Osteoblast (primary cell): Measurements from ENCODE around the gene TRIM4. TPM values are rescaled to one million over a fixed set of nuclear protein-coding genes. Genes with fewer than 3 reads are reported as not detected.

ENCODE experiments used
- DNase-seq: peaks from one replicate; pipeline ENCODE4 v3.0.0; 2011; ENCODE audit warnings: low spot score, mixed read lengths; ENCODE audit not compliant: insufficient read length; ENCODE audit errors: missing footprints
- H2AFZ ChIP-seq: 2 replicates; pipeline ENCODE4 v1.6.0; 2011; ENCODE audit warnings: mild to moderate bottlenecking, low read length
- H3K27ac ChIP-seq: 2 replicates; pipeline ENCODE4 v1.5.1; 2011; ENCODE audit warnings: mild to moderate bottlenecking, low read depth, low read length, moderate library complexity
- H3K27me3 ChIP-seq: 2 replicates; pipeline ENCODE4 v1.6.0; 2012; ENCODE audit warnings: mild to moderate bottlenecking, control low read depth, inconsistent platforms, low read length, moderate library complexity; ENCODE audit not compliant: insufficient read depth
- H3K36me3 ChIP-seq: 2 replicates; pipeline ENCODE4 v1.5.1; 2011; ENCODE audit warnings: mild to moderate bottlenecking, low read length, control low read depth, moderate library complexity; ENCODE audit not compliant: insufficient read depth
- H3K4me1 ChIP-seq: 2 replicates; pipeline ENCODE4 v1.5.1; 2011; ENCODE audit warnings: mild to moderate bottlenecking, low read length, control low read depth, moderate library complexity; ENCODE audit not compliant: insufficient read depth
- H3K4me2 ChIP-seq: 2 replicates; pipeline ENCODE4 v1.6.0; 2011; ENCODE audit warnings: mild to moderate bottlenecking, low read length; ENCODE audit not compliant: insufficient read depth
- H3K4me3 ChIP-seq: fragments of 200-600 bp; sonication (generic); 3 replicates; pipeline ENCODE4 v1.5.1; 2012; ENCODE audit warnings: mild to moderate bottlenecking, low read length, inconsistent platforms; ENCODE audit not compliant: insufficient read depth
- H3K79me2 ChIP-seq: 2 replicates; pipeline ENCODE4 v1.6.0; 2012; ENCODE audit warnings: mild to moderate bottlenecking, low read length, control low read depth, inconsistent platforms; ENCODE audit not compliant: insufficient read depth
- H3K9me3 ChIP-seq: 2 replicates; pipeline ENCODE4 v1.5.1; 2011; ENCODE audit warnings: low read depth, low read length, control low read depth
- H4K20me1 ChIP-seq: 2 replicates; pipeline ENCODE4 v1.6.0; 2012; ENCODE audit warnings: mild to moderate bottlenecking, low read length, control low read depth; ENCODE audit not compliant: insufficient read depth
- CTCF ChIP-seq: IDR thresholded peaks from 2 replicates; pipeline ENCODE4 v1.5.1; 2011; ENCODE audit warnings: mild to moderate bottlenecking, low read depth, low read length, moderate library complexity; ENCODE audit errors: extremely low read depth
- small RNA-seq: library from RNA; depleted of rRNA; stranded (forward); fragments of <200 nt; gene quantifications from one replicate; pipeline ENCODE3, GENCODE V24; 2012
- total RNA-seq: library from RNA; depleted of rRNA; stranded (reverse); fragments of >200 nt; gene quantifications from 2 replicates; pipeline ENCODE4 v1.2.3, GENCODE V29; 2012

Gene TRIM4
- total RNA-seq, 1 donor, result 26.4 TPM

- H3K4me1 ChIP-seq, result peaks cover 3% of the 10 kb centered on the region
- no peaks in the 10 kb centered on the region for H3K9me3 ChIP-seq
- no peak overlapping the region for H3K27ac ChIP-seq
- peaks cover 54% of the 10 kb centered on the region for H3K27me3 ChIP-seq
- DNase-seq, result peak; percentile 6
- TF ChIP-seq CTCF, result no peak
- H3K79me2 ChIP-seq, result no peaks in the 10 kb centered on the region
- H3K4me2 ChIP-seq, result no peak overlapping the region
- H2AFZ ChIP-seq, result no peak overlapping the region
- no peak overlapping the region for H3K4me3 ChIP-seq
- H3K36me3 ChIP-seq, result no peaks in the 10 kb centered on the region
- H4K20me1 ChIP-seq, result no peaks in the 10 kb centered on the region
These were observed 75.5 kb downstream of the TRIM4 start for GRCh38 chr7:99843808-99844207.

- no peak overlapping the region for H3K4me3 ChIP-seq
- no peaks in the 10 kb centered on the region for H4K20me1 ChIP-seq
- H2AFZ ChIP-seq, result no peak overlapping the region
- peaks cover 50% of the 10 kb centered on the region for H3K27me3 ChIP-seq
- no peak overlapping the region for H3K27ac ChIP-seq
- H3K9me3 ChIP-seq, result no peaks in the 10 kb centered on the region
- no peaks in the 10 kb centered on the region for H3K79me2 ChIP-seq
- no peak for DNase-seq
- peaks cover 3% of the 10 kb centered on the region for H3K4me1 ChIP-seq
- H3K4me2 ChIP-seq, result no peak overlapping the region
- TF ChIP-seq CTCF, result no peak
- no peaks in the 10 kb centered on the region for H3K36me3 ChIP-seq
These were observed 76.4 kb downstream of the TRIM4 start for GRCh38 chr7:99842926-99843325.

Small RNAs within 50 kb of the gene (small RNA-seq; reads per million reads assigned to genes)
- gene AC011904.1 (not detected), gene CYP3A52P (not detected), gene RF00019 (not detected), gene RF00561 (not detected)

Other genes starting within 250 kb of the TRIM4 start
- under 0.01 TPM in 2 replicates for gene CYP3A5, start 239.5 kb downstream of the TRIM4 start, total RNA-seq
- not detected in 2 replicates for gene CYP3A7, start 184.3 kb downstream of the TRIM4 start, total RNA-seq
- not detected in 2 replicates for gene CYP3A4, start 135.3 kb downstream of the TRIM4 start, total RNA-seq
- not detected in 2 replicates for gene CYP3A43, start 91.5 kb downstream of the TRIM4 start, total RNA-seq
- 0.29 and 0.72 TPM in 2 replicates for gene OR2AE1, start 42.5 kb downstream of the TRIM4 start, total RNA-seq
- gene GJC3, start 10.1 kb upstream of the TRIM4 start, total RNA-seq, result not detected in 2 replicates
- not detected in 2 replicates for gene AZGP1, start 56.5 kb upstream of the TRIM4 start, total RNA-seq
- 46.0 and 46.3 TPM in 2 replicates for gene ZKSCAN1, start 96.1 kb upstream of the TRIM4 start, total RNA-seq
- gene ZSCAN21, start 130.2 kb upstream of the TRIM4 start, total RNA-seq, result 9.8 and 10.9 TPM in 2 replicates
- 30.4 and 33.9 TPM in 2 replicates for gene ZNF3, start 162.2 kb upstream of the TRIM4 start, total RNA-seq
- gene COPS6, start 169.4 kb upstream of the TRIM4 start, total RNA-seq, result 42.4 and 45.6 TPM in 2 replicates
- gene MCM7, start 181.9 kb upstream of the TRIM4 start, total RNA-seq, result 28.6 and 31.2 TPM in 2 replicates
- 19.5 and 20.0 TPM in 2 replicates for gene AP4M1, start 182.1 kb upstream of the TRIM4 start, total RNA-seq
- gene TAF6, start 199.8 kb upstream of the TRIM4 start, total RNA-seq, result 33.3 and 36.2 TPM in 2 replicates
- gene CNPY4, start 200.1 kb upstream of the TRIM4 start, total RNA-seq, result 24.2 and 25.0 TPM in 2 replicates
- 2.2 and 2.7 TPM in 2 replicates for gene MBLAC1, start 207.4 kb upstream of the TRIM4 start, total RNA-seq
- 63.7 and 70.7 TPM in 2 replicates for gene LAMTOR4, start 229.4 kb upstream of the TRIM4 start, total RNA-seq
- 7.1 and 8.0 TPM in 2 replicates for gene TRAPPC14, start 239.2 kb upstream of the TRIM4 start, total RNA-seq
- 1.1 and 2.7 TPM in 2 replicates for gene GAL3ST4, start 249.1 kb upstream of the TRIM4 start, total RNA-seq